Adipocyte (in vitro differentiated cells): ENCODE measurements around the gene HADHA.

Experiments
- DNase-seq: peaks from one replicate; pipeline ENCODE4 v3.0.0-alpha.2; 2015; ENCODE audit warnings: low read depth
- H3K27me3 ChIP-seq: replicated peaks from 2 replicates; pipeline ENCODE4 v1.7.0; 2013; ENCODE audit warnings: mild to moderate bottlenecking, low read length, moderate library complexity; ENCODE audit not compliant: control insufficient read depth, insufficient read depth
- H3K36me3 ChIP-seq: 2 replicates; pipeline ENCODE4 v1.7.0; 2013; ENCODE audit warnings: low read length, mild to moderate bottlenecking, moderate library complexity; ENCODE audit not compliant: control insufficient read depth, insufficient read depth, severe bottlenecking
- H3K4me1 ChIP-seq: 2 replicates; pipeline ENCODE4 v1.7.0; 2013; ENCODE audit warnings: mild to moderate bottlenecking, low read length, moderate library complexity; ENCODE audit not compliant: control insufficient read depth, insufficient read depth
- H3K4me3 ChIP-seq: 2 replicates; pipeline ENCODE4 v1.7.0; 2013; ENCODE audit warnings: mild to moderate bottlenecking, low read length, moderate library complexity
- H3K9ac ChIP-seq: 2 replicates; pipeline ENCODE4 v1.7.0; 2013; ENCODE audit warnings: mild to moderate bottlenecking, low read length, moderate library complexity
- H3K9me3 ChIP-seq: 2 replicates; pipeline ENCODE4 v1.7.0; 2013; ENCODE audit warnings: mild to moderate bottlenecking, low read length, moderate library complexity; ENCODE audit not compliant: control insufficient read depth

HADHA gene

DNA sequence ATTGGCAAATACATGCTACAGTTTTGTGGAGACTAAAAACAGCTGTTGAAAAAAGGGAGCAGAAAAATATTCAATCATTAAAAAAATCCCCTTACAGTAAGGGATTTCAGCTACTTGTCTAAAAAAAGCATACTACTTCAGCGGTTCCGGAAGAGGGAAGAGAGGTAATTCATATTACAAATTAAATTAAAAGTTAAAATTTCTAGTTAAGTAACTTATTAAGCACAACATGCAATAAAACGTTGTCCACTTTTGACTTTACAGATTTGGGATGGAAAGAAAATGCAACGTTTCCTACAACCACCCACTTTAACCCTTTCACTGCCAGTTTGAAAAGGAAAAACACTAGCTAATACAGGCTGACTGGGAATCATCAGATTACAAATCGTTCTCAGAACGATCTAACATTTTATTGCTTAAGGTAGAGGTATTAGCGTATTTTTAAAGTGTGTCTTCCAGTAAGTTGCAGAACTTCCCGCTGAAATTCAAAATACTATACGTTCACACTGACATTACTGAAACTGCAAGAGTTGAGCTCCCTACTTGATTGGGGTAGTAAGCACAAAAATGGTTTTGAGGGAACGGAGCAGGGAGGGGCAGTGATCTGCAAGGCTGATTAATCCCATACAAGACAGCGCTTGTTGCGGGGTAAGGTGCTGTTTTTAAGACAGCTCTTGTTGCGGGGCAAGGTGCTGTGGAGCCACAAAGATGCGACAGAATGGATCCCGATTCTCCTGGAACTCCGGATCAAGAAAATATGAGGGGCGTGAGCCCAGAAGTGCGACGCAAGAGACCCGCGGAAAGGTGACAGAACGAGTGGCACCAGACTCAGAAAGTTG, 743 bp downstream of the HADHA start:
- Histone ChIP-seq H3K4me3 (peak overlapping the region; percentile 96), H3K9me3 (no peaks in the 10 kb centered on the region), H3K36me3 (no peaks in the 10 kb centered on the region), H3K9ac (peak overlapping the region; percentile 96), H3K27me3 (no peaks in the 10 kb centered on the region), H3K4me1 (peaks cover 66% of the 10 kb centered on the region)
- DNase-seq = peak; percentile 62

DNA sequence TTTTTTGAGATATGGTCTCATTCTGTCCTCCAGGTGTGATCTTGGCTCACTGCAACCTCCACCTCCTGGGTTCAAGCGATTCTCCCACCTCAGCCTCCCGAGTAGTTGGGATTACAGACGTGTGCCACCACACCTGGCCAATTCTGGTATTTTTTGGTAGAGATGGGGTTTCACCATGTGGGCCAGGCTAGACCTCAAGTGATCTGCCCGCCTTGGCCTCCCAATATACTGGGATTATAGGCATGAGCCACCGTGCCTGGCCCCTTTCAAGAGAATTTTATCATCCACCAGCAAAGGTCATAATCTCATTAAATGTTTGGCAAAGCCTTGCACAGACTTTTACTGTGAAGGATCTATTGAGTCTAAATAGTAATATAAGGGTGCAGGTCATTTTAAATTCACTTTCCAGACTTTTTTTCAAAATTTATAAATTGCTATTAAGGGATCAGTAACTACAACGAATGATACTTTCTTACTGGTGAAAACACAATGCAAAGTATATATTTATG, 2.5 kb downstream of the HADHA start:
- DNase-seq = no peak
- Histone ChIP-seq H3K36me3 (peaks cover 12% of the 10 kb centered on the region), H3K27me3 (no peaks in the 10 kb centered on the region), H3K9ac (peak overlapping the region; percentile 96), H3K4me1 (peaks cover 62% of the 10 kb centered on the region), H3K4me3 (peak overlapping the region; percentile 96), H3K9me3 (no peaks in the 10 kb centered on the region)

DNA sequence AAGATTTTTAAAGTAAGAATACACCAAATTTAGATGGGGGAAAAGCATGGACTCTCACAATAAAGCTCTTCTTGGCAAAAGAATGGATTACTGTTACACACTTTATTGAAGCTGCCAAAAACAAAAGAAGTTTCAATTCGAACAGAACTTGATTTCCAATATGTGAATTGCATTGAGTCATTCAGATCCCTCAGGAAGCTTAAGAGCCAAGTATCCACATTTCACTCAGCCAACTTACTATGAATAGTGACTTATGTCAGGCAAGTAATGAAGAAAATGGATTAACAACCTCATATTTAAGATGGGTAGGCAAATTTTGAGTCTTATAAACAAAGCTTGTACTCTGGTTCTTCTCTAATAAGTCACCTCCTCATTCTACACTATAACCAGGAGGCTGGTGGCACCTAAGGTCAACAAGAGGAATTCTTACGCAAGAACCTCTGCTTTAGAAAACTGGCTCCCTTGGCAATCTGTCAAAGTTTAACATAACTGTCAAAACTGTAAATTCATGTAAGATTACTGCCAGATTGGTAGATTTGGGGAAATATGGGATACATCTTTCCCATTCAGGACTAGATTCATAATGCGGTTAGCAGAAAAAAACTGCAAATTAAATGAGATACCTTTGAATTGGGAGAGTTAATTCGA, 6.0 kb downstream of the HADHA start:
- Histone ChIP-seq H3K9me3 (no peaks in the 10 kb centered on the region), H3K36me3 (peaks cover 48% of the 10 kb centered on the region), H3K4me1 (peaks cover 48% of the 10 kb centered on the region), H3K27me3 (no peaks in the 10 kb centered on the region), H3K9ac (peak overlapping the region; percentile 28), H3K4me3 (peak overlapping the region; percentile 32)
- peak; percentile 69 for DNase-seq

DNA sequence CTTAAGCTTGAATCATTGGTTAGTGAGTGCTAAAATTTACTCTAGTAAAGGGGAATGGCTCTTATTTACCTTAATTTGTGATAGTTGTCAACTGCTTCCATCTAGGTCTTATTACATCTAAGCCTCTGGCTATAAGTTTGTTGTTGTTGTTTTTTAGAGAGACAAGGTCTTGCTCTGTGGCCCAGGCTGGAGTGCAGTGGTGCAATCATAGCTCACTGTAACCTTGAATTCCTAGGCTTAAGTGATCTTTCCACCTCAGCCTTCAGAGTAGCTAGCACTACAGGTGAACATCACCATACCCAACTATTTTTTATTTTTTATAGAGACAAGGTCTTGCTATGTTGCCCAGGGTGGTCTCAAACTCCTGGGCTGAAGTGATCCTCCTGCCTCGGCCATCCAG, 6.6 kb downstream of the HADHA start:
- H3K27me3 ChIP-seq = no peaks in the 10 kb centered on the region
- no peak overlapping the region for H3K9ac ChIP-seq
- H3K36me3 ChIP-seq = peaks cover 54% of the 10 kb centered on the region
- H3K4me3 ChIP-seq = no peak overlapping the region
- no peak for DNase-seq
- no peaks in the 10 kb centered on the region for H3K9me3 ChIP-seq
- H3K4me1 ChIP-seq = peaks cover 48% of the 10 kb centered on the region

DNA sequence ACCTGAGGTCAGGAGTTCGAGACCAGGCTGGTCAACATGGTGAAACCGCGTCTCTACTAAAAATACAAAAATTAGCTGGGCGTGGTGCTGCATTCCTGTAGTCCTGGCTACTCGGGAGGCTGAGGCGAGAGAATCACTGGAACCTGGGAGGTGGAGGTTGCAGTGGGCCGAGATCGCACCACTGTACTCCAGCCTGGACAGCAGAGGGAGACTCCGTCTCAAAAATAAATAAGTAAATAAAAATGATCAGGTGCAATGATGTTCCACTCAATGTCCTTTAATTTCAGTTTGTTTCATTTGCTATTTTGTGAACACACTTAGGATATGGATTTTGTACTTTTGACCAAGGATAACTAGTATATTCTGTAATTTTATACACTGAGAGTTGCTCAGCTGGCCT, 9.3 kb downstream of the HADHA start:
- Histone ChIP-seq H3K4me1 (peaks cover 26% of the 10 kb centered on the region), H3K27me3 (no peaks in the 10 kb centered on the region), H3K9me3 (no peaks in the 10 kb centered on the region), H3K9ac (no peak overlapping the region), H3K36me3 (peaks cover 81% of the 10 kb centered on the region), H3K4me3 (no peak overlapping the region)
- DNase-seq = no peak

DNA sequence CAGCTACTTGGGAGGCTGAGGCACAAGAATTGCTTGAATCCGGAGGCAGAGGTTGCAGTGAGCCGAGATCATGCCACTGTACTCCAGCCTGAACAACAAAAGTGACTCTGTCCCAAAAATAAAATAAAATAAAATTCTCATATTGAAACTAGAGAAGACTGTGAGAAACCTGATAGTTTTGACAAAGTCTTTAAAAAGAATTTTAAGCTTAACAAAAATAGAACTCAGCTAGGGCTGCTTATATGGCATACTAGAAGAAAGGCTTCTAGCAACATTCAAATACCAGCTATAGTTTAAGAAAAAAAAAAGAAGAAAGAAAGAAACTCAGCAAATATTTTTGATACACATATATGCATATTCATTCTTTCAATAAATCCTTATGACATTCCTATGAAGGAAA, 13.6 kb downstream of the HADHA start:
- DNase-seq = no peak
- Histone ChIP-seq H3K36me3 (peaks cover 100% of the 10 kb centered on the region), H3K9ac (no peak overlapping the region), H3K4me3 (no peak overlapping the region), H3K4me1 (no peaks in the 10 kb centered on the region), H3K27me3 (no peaks in the 10 kb centered on the region), H3K9me3 (peaks cover 14% of the 10 kb centered on the region)

DNA sequence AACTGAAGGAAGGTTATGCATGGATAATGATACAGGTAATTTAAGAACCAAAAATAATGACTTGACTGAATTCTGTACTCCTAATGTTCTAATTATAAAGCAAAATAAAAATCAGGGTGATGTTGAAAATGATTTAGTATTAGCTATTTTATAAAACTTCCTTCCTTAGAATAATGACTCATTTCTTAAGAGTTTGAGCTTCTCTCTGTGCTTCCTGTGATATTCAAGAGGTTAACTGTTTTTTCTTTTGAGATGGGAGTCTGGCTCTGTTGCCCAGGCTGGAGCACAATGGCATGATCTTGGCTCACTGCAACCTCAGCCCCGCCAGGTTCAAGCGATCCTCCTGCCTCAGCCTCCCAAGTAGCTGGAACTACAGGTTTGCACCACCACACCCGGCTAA, 14.8 kb downstream of the HADHA start:
- H3K4me3 ChIP-seq = no peak overlapping the region
- H3K36me3 ChIP-seq = peaks cover 100% of the 10 kb centered on the region
- DNase-seq = no peak
- H3K9me3 ChIP-seq = peaks cover 17% of the 10 kb centered on the region
- no peaks in the 10 kb centered on the region for H3K27me3 ChIP-seq
- no peaks in the 10 kb centered on the region for H3K4me1 ChIP-seq
- H3K9ac ChIP-seq = no peak overlapping the region

DNA sequence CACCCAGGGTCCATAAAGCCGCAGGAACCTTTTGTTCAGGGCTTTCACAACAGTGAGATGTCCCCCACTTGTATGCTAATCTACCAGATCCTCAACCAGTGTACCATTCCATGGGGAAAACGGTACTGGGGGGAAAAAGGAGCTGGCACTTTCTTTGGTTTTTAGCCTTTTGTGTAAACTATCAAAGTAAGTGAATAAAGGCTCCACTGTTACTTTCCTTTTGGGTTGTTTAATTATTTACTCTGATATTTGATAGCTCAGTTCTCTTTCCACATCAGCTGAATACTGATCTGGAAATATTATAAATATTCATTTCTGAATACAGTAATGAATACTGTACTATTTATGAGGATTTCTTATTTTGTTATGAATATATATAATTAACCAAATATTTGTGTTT, 20.3 kb downstream of the HADHA start:
- Histone ChIP-seq H3K36me3 (peaks cover 97% of the 10 kb centered on the region), H3K9ac (no peak overlapping the region), H3K27me3 (no peaks in the 10 kb centered on the region), H3K4me1 (no peaks in the 10 kb centered on the region), H3K9me3 (peaks cover 17% of the 10 kb centered on the region), H3K4me3 (no peak overlapping the region)
- no peak for DNase-seq

DNA sequence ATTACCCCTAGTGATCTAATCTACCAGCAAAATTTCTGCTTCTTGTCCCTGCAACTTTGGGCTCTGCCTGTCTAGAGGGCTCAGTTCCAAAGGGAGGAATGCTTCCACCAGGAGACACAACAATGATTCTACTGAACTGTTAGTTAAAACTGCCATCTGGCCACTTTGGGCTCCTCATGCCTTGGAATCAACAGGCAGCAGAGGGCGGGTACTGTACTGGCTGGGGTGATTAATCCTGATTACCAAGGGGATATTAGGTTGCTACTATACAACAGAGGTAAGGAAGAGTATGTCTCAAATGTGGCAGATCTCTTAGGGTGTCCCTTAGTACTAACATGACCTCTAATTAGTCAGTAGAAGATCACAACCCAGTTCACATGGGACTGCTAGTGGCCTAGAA, 21.4 kb downstream of the HADHA start:
- H3K9ac ChIP-seq = no peak overlapping the region
- DNase-seq = no peak
- peaks cover 95% of the 10 kb centered on the region for H3K36me3 ChIP-seq
- H3K9me3 ChIP-seq = peaks cover 19% of the 10 kb centered on the region
- H3K4me3 ChIP-seq = no peak overlapping the region
- no peaks in the 10 kb centered on the region for H3K4me1 ChIP-seq
- no peaks in the 10 kb centered on the region for H3K27me3 ChIP-seq

DNA sequence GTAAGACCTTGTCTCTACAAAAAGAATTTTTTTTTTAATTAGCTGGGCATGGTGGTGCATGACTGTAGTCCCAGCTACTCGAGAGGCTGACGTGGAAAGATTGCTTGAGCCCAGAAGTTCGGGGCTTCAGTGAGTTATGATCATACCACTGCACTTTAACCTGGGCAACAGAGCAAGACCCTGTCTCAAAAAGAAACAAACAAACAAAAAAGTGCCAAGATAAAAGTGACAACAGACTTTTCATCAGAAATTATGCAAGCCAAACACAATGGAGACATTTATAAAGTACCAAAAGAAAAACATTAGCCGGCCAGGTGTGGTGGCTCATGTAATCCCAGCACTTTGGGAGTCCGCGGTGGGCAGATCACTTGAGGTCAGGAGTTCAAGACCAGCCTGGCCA, 26.7 kb downstream of the HADHA start:
- H3K4me1 ChIP-seq = no peaks in the 10 kb centered on the region
- H3K36me3 ChIP-seq = peaks cover 95% of the 10 kb centered on the region
- no peak overlapping the region for H3K4me3 ChIP-seq
- H3K9me3 ChIP-seq = peaks cover 11% of the 10 kb centered on the region
- no peaks in the 10 kb centered on the region for H3K27me3 ChIP-seq
- no peak overlapping the region for H3K9ac ChIP-seq
- no peak for DNase-seq

DNA sequence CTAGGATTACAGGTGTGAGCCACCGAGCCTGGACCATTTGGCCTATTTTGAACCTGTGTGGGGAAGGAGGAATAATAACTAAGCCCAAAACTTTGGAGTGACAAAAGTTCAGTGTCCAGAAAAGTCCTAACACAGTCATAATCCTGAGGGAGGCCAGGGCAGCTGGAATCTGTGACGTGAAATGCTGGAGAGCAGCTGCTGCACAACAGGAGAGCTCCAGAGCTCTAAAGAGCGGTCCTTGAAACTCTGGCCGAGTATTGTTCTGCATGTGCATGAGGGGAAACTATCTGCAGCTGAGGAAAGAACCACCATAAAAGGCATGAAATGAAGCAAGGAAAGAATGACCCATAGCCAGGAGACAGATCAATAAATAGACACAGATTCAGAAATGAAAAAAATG, 27.8 kb downstream of the HADHA start:
- no peak overlapping the region for H3K9ac ChIP-seq
- no peak for DNase-seq
- H3K4me1 ChIP-seq = no peaks in the 10 kb centered on the region
- H3K4me3 ChIP-seq = no peak overlapping the region
- H3K36me3 ChIP-seq = peaks cover 95% of the 10 kb centered on the region
- H3K9me3 ChIP-seq = peaks cover 11% of the 10 kb centered on the region
- no peaks in the 10 kb centered on the region for H3K27me3 ChIP-seq
